Chondrocyte (in vitro differentiated cells): ENCODE measurements around the gene GLCCI1. TPM values are rescaled to one million over a fixed set of nuclear protein-coding genes. Genes with fewer than 3 reads are reported as not detected.

Source experiments
- DNase-seq: peaks from one replicate; pipeline ENCODE4 v3.0.0; 2021; ENCODE audit warnings: mixed read lengths, low spot score
- H3K27ac Mint-ChIP-seq: one replicate; pipeline ENCODE4 v1.8.0; 2021; ENCODE audit warnings: mild to moderate bottlenecking, moderate library complexity, mixed read lengths; ENCODE audit not compliant: unreplicated experiment
- H3K27me3 Mint-ChIP-seq: 2 replicates; pipeline ENCODE4 v1.8.0; 2021; ENCODE audit warnings: low read depth, mixed read lengths
- H3K36me3 Mint-ChIP-seq: 2 replicates; pipeline ENCODE4 v1.8.0; 2021; ENCODE audit warnings: low read depth, mixed read lengths
- H3K4me1 Mint-ChIP-seq: 2 replicates; pipeline ENCODE4 v1.8.0; 2021; ENCODE audit warnings: low read depth, mild to moderate bottlenecking, mixed read lengths
- H3K4me3 Mint-ChIP-seq: one replicate; pipeline ENCODE4 v1.8.0; 2021; ENCODE audit warnings: mild to moderate bottlenecking, moderate library complexity, mixed read lengths; ENCODE audit not compliant: unreplicated experiment
- H3K9me3 Mint-ChIP-seq: 2 replicates; pipeline ENCODE4 v1.8.0; 2021; ENCODE audit warnings: low read depth, mixed read lengths
- CTCF ChIP-seq: fragments of 200-600 bp; sonication (generic); IDR thresholded peaks from 2 replicates; pipeline ENCODE4 v1.5.0; 2021; ENCODE audit warnings: antibody characterized with exemption, mild to moderate bottlenecking, moderate library complexity
- total RNA-seq: library from RNA; stranded (reverse); gene quantifications from 3 replicates; pipeline ENCODE4 v1.2.1, GENCODE V29; 2021

GLCCI1 gene
- total RNA-seq, 1 donor from 2014 or later: 10.2 TPM

GRCh38 chr7:8035192-8035591 is 66.6 kb downstream of the GLCCI1 start:
- no peak for DNase-seq
- no peaks in the 10 kb centered on the region for H3K27me3 Mint-ChIP-seq
- H3K4me1 Mint-ChIP-seq: no peaks in the 10 kb centered on the region
- H3K36me3 Mint-ChIP-seq: peaks cover 24% of the 10 kb centered on the region
- no peak overlapping the region for H3K4me3 Mint-ChIP-seq
- peaks cover 15% of the 10 kb centered on the region for H3K9me3 Mint-ChIP-seq
- TF ChIP-seq CTCF: no peak
- H3K27ac Mint-ChIP-seq: no peak overlapping the region

GRCh38 chr7:8035647-8036518 is 67.3 kb downstream of the GLCCI1 start:
- no peak overlapping the region for H3K27ac Mint-ChIP-seq
- H3K9me3 Mint-ChIP-seq: peaks cover 12% of the 10 kb centered on the region
- no peak for DNase-seq
- peak; percentile 68 for TF ChIP-seq CTCF
- peaks cover 21% of the 10 kb centered on the region for H3K36me3 Mint-ChIP-seq
- no peaks in the 10 kb centered on the region for H3K27me3 Mint-ChIP-seq
- H3K4me1 Mint-ChIP-seq: no peaks in the 10 kb centered on the region
- H3K4me3 Mint-ChIP-seq: no peak overlapping the region

- no peak overlapping the region for H3K27ac Mint-ChIP-seq
- H3K4me3 Mint-ChIP-seq: no peak overlapping the region
- TF ChIP-seq CTCF: no peak
- peaks cover under 1% of the 10 kb centered on the region for H3K4me1 Mint-ChIP-seq
- no peaks in the 10 kb centered on the region for H3K27me3 Mint-ChIP-seq
- H3K36me3 Mint-ChIP-seq: peaks cover 17% of the 10 kb centered on the region
- DNase-seq: no peak
- H3K9me3 Mint-ChIP-seq: peaks cover 12% of the 10 kb centered on the region
Observed at GRCh38 chr7:8037151-8037550, 68.6 kb downstream of the GLCCI1 start.

GRCh38 chr7:8040768-8041369 is 72.3 kb downstream of the GLCCI1 start:
- Mint-ChIP-seq H3K9me3 (peaks cover 11% of the 10 kb centered on the region), H3K27ac (no peak overlapping the region), H3K4me1 (peaks cover 15% of the 10 kb centered on the region), H3K4me3 (no peak overlapping the region), H3K36me3 (peaks cover 16% of the 10 kb centered on the region), H3K27me3 (no peaks in the 10 kb centered on the region)
- no peak for DNase-seq
- no peak for TF ChIP-seq CTCF

- H3K4me3 Mint-ChIP-seq: no peak overlapping the region
- TF ChIP-seq CTCF: no peak
- no peak for DNase-seq
Observed at GRCh38 chr7:8042796-8043535, 74.4 kb downstream of the GLCCI1 start.

More at GRCh38 chr7:8042796-8043535, 74.4 kb downstream of the GLCCI1 start:
- peaks cover 5% of the 10 kb centered on the region for H3K36me3 Mint-ChIP-seq
- peaks cover 15% of the 10 kb centered on the region for H3K4me1 Mint-ChIP-seq
- no peaks in the 10 kb centered on the region for H3K9me3 Mint-ChIP-seq
- H3K27ac Mint-ChIP-seq: no peak overlapping the region
- no peaks in the 10 kb centered on the region for H3K27me3 Mint-ChIP-seq
